ENCODE results near the gene AKIRIN2. TPM values are rescaled to one million over a fixed set of nuclear protein-coding genes. Genes with fewer than 3 reads are reported as not detected.

AKIRIN2 gene
- total and polyA plus RNA-seq, 4 donors, result 20.9 to 63.1 (median 50.3) TPM

DNA sequence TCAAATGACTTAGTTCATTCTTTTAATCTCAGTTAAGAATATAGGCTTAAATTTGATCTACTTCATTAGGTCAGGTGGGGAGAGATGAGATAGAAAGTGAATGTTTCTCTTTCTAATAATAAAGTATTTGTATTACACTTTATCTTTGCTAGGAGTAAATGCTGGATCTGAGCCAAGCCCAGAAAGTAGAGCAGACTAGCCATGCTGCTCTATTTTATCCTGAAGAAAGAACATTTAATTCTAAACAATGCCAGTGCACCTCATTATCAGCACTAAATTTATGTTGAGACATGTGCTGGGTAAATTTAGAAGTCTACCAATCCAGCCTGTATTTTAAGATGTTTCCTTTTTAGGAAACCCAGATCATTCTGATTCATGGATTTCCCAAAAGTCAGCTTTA lies 43.5 kb downstream of the AKIRIN2 start:
- no peak overlapping the region for H3K4me3 ChIP-seq
- H3K27ac ChIP-seq (ENCODE audit: low read depth in 1 of 2, low read length in 1 of 2), result no peak overlapping the region
- TF ChIP-seq, protein P1, sequence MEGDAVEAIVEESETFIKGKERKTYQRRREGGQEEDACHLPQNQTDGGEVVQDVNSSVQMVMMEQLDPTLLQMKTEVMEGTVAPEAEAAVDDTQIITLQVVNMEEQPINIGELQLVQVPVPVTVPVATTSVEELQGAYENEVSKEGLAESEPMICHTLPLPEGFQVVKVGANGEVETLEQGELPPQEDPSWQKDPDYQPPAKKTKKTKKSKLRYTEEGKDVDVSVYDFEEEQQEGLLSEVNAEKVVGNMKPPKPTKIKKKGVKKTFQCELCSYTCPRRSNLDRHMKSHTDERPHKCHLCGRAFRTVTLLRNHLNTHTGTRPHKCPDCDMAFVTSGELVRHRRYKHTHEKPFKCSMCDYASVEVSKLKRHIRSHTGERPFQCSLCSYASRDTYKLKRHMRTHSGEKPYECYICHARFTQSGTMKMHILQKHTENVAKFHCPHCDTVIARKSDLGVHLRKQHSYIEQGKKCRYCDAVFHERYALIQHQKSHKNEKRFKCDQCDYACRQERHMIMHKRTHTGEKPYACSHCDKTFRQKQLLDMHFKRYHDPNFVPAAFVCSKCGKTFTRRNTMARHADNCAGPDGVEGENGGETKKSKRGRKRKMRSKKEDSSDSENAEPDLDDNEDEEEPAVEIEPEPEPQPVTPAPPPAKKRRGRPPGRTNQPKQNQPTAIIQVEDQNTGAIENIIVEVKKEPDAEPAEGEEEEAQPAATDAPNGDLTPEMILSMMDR (IDR thresholded peaks at IDR 0.05; ENCODE audit: control extremely low read depth, extremely low read depth), result no peak
- H3K9me3 ChIP-seq (ENCODE audit: control insufficient read depth in 4 of 4, insufficient read depth in 3 of 4, low read length in 3 of 4), result no peaks in the 10 kb centered on the region
- peaks cover 6 to 23% (median 14%) of the 10 kb centered on the region in 4 donors for H3K36me3 ChIP-seq (ENCODE audit: control insufficient read depth in 4 of 4, insufficient read depth in 4 of 4, low read length in 4 of 4)
- no peaks in the 10 kb centered on the region for H3K27me3 ChIP-seq (ENCODE audit: control insufficient read depth in 3 of 3, insufficient read depth in 3 of 3, low read length in 2 of 3)
- no peak overlapping the region for H3K9ac ChIP-seq (ENCODE audit: insufficient read depth in 1 of 2, low read length in 2 of 2)
- no peak for ATAC-seq (ENCODE audit: insufficient read depth, low FRiP score)
- H3K4me1 ChIP-seq (ENCODE audit: control insufficient read depth in 5 of 5, insufficient read depth in 5 of 5, low read length in 5 of 5), result peaks cover 0 to 6% (median 0%) of the 10 kb centered on the region in 5 donors
- DNase-seq, result peak in 2 of 3 donors; percentile 45 to 46

GRCh38 chr6:87656857-87657256 lies 45.2 kb downstream of the AKIRIN2 start:
- Histone ChIP-seq H3K9ac (ENCODE audit: insufficient read depth in 1 of 2, low read length in 2 of 2) (no peak overlapping the region), H3K27me3 (ENCODE audit: control insufficient read depth in 3 of 3, insufficient read depth in 3 of 3, low read length in 2 of 3) (no peaks in the 10 kb centered on the region), H3K27ac (ENCODE audit: low read depth in 1 of 2, low read length in 1 of 2) (no peak overlapping the region), H3K36me3 (ENCODE audit: control insufficient read depth in 4 of 4, insufficient read depth in 4 of 4, low read length in 4 of 4) (peaks cover 6 to 23% (median 14%) of the 10 kb centered on the region in 4 donors), H3K4me3 (no peak overlapping the region), H3K4me1 (ENCODE audit: control insufficient read depth in 5 of 5, insufficient read depth in 5 of 5, low read length in 5 of 5) (peaks cover 0 to 3% (median 0%) of the 10 kb centered on the region in 5 donors), H3K9me3 (ENCODE audit: control insufficient read depth in 4 of 4, insufficient read depth in 3 of 4, low read length in 3 of 4) (no peaks in the 10 kb centered on the region)
- no peak for DNase-seq
- ATAC-seq (ENCODE audit: insufficient read depth, low FRiP score), result no peak
- TF ChIP-seq, protein P1 (IDR thresholded peaks at IDR 0.05; ENCODE audit: control extremely low read depth, extremely low read depth), result no peak

DNA sequence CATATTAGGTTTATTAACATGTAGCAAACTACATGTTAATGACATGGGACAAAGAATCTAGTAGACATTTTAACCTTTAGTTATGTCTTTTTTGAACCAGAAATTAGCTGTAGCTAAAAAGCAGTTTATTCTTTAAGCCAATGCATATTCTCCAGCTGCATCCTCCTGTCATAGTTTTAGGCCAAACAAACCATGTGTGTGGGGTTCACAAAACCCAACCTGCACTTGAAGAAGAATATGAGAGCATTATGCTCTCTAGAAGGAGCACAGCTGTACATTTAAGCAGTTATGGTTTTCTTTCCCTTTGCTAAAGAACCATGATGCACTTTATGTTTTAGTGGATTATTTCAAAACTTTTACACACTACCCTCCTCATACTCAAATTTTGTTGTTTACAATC lies 46.2 kb downstream of the AKIRIN2 start:
- ATAC-seq (ENCODE audit: insufficient read depth, low FRiP score) (no peak), DNase-seq (no peak)
- TF ChIP-seq, protein P1 (IDR thresholded peaks at IDR 0.05; ENCODE audit: control extremely low read depth, extremely low read depth), result no peak
- H3K4me3 ChIP-seq, result no peak overlapping the region
- H3K4me1 ChIP-seq (ENCODE audit: control insufficient read depth in 5 of 5, insufficient read depth in 5 of 5, low read length in 5 of 5), result peaks cover 0 to 3% (median 0%) of the 10 kb centered on the region in 5 donors
- no peaks in the 10 kb centered on the region for H3K27me3 ChIP-seq (ENCODE audit: control insufficient read depth in 3 of 3, insufficient read depth in 3 of 3, low read length in 2 of 3)
- H3K36me3 ChIP-seq (ENCODE audit: control insufficient read depth in 4 of 4, insufficient read depth in 4 of 4, low read length in 4 of 4), result peaks cover 6 to 20% (median 14%) of the 10 kb centered on the region in 4 donors
- H3K27ac ChIP-seq (ENCODE audit: low read depth in 1 of 2, low read length in 1 of 2), result no peak overlapping the region
- H3K9me3 ChIP-seq (ENCODE audit: control insufficient read depth in 4 of 4, insufficient read depth in 3 of 4, low read length in 3 of 4), result no peaks in the 10 kb centered on the region
- H3K9ac ChIP-seq (ENCODE audit: insufficient read depth in 1 of 2, low read length in 2 of 2), result no peak overlapping the region

DNA sequence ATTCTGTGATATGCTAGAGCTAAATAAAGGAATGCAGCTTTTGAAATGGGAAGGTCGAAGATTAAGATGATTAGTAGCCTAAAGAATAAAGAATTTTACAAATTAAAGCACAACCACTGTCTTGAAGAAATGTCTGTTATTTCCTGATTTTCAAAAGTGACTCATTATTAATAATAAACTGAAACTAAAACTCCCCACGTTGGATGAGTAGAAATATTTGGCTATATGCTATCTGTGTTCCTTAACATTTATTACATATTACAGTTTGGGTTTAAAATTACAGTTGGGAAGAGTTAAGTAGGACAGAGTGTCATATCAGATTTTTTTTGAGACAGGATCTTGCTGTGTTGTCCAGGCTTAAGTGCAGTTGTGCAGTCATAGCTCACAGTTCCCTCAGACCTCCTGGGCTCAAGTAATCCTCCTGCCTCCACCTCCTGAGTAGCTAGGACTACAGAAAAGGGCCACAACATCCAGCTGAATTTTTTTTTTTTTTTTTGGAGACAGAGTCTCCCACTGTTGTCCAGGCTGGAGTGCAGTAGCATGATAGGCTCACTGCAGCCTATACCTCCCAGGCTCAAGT lies 47.1 kb downstream of the AKIRIN2 start:
- H3K9ac ChIP-seq (ENCODE audit: insufficient read depth in 1 of 2, low read length in 2 of 2), result no peak overlapping the region
- no peak for ATAC-seq (ENCODE audit: insufficient read depth, low FRiP score)
- H3K9me3 ChIP-seq (ENCODE audit: control insufficient read depth in 4 of 4, insufficient read depth in 3 of 4, low read length in 3 of 4), result no peaks in the 10 kb centered on the region
- DNase-seq, result no peak
- H3K4me3 ChIP-seq, result no peak overlapping the region
- TF ChIP-seq, protein P1 (IDR thresholded peaks at IDR 0.05; ENCODE audit: control extremely low read depth, extremely low read depth), result no peak
- WGBS, 2 donors, result 73 to 81% methylated on average over 2 of the region's 2 CpGs
- no peaks in the 10 kb centered on the region for H3K27me3 ChIP-seq (ENCODE audit: control insufficient read depth in 3 of 3, insufficient read depth in 3 of 3, low read length in 2 of 3)
- peaks cover 0 to 3% (median 0%) of the 10 kb centered on the region in 5 donors for H3K4me1 ChIP-seq (ENCODE audit: control insufficient read depth in 5 of 5, insufficient read depth in 5 of 5, low read length in 5 of 5)
- H3K36me3 ChIP-seq (ENCODE audit: control insufficient read depth in 4 of 4, insufficient read depth in 4 of 4, low read length in 4 of 4), result peaks cover 4 to 23% (median 14%) of the 10 kb centered on the region in 4 donors
- H3K27ac ChIP-seq (ENCODE audit: low read depth in 1 of 2, low read length in 1 of 2), result no peak overlapping the region
